Measurements from ENCODE around the gene PEX6. TPM values are rescaled to one million over a fixed set of nuclear protein-coding genes. Genes with fewer than 3 reads are reported as not detected.

The PEX6 gene
- total RNA-seq, 6 donors from 2014 or later = 6.5 to 36.7 (median 21.0) TPM

- ATAC-seq (ENCODE audit: low FRiP score in 2 of 2) (peak in 1 of 2 donors; percentile 4), DNase-seq (no peak)
- 62 to 72% methylated on average over 5 of the region's 5 CpGs for WGBS, 2 donors
- H3K27me3 ChIP-seq = no peaks in the 10 kb centered on the region
- no peaks in the 10 kb centered on the region for H3K9me3 ChIP-seq
- H3K36me3 ChIP-seq = peaks cover 20 to 50% (median 33%) of the 10 kb centered on the region in 4 donors
- H3K4me1 ChIP-seq = peaks cover 35 to 43% (median 35%) of the 10 kb centered on the region in 4 donors
- H3K27ac ChIP-seq = peak overlapping the region; percentile 85 to 90 (median 88)
- H3K4me3 ChIP-seq = peak overlapping the region in 3 of 4 donors; percentile 68 to 100 (median 79)
- TF ChIP-seq POLR2A (IDR thresholded peaks at IDR 0.05) = no peak
- TF ChIP-seq EP300 (IDR thresholded peaks at IDR 0.05) = no peak
- TF ChIP-seq POLR2AphosphoS5 (IDR thresholded peaks at IDR 0.05) = no peak
- no peak for TF ChIP-seq CTCF (IDR thresholded peaks at IDR 0.05)
Measured at GRCh38 chr6:43020847-43021246, 41.9 kb upstream of the PEX6 start.

DNA sequence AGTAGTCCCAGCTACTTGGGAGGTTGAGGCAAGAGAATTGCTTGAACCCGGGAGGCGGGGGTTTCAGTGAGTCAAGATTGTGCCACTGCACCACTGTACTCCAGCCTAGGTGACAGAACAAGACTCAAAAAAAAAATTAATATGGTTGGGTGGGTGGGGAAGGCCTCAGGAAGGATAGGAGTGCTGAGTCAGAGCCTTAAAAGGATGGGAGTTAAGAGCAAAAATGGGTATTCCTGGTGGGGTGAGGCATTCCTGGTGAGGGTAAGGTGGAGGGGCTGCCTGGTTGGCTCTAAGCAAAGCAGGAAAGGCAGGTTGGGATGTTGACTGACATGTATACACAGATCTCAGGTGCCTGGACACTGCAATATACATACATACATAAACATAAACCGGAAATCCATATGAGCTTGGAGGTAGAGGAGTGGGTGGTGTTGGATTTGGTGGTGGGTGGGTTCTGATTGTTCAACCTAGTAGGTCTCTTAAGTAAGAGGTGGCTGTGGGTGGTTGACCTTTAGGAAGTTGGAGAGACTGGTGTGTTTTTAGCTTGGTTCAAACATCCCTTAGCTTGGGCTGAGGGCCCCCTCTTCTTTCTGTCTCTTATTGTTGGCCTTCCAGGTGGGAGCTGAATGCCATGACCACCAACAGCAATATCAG lies 41.2 kb upstream of the PEX6 start:
- H3K4me3 ChIP-seq = no peak overlapping the region
- ATAC-seq (ENCODE audit: low FRiP score in 2 of 2) (no peak), DNase-seq (no peak)
- H3K27me3 ChIP-seq = no peaks in the 10 kb centered on the region
- H3K36me3 ChIP-seq = peaks cover 18 to 44% (median 27%) of the 10 kb centered on the region in 4 donors
- TF ChIP-seq POLR2AphosphoS5 (IDR thresholded peaks at IDR 0.05) (no peak), EP300 (IDR thresholded peaks at IDR 0.05) (no peak), CTCF (IDR thresholded peaks at IDR 0.05) (no peak), POLR2A (IDR thresholded peaks at IDR 0.05) (no peak)
- no peaks in the 10 kb centered on the region for H3K9me3 ChIP-seq
- peak overlapping the region in 2 of 4 donors; percentile 88 to 89 for H3K27ac ChIP-seq
- 89 to 90% methylated on average over 3 of the region's 3 CpGs for WGBS, 2 donors
- H3K4me1 ChIP-seq = peaks cover 40 to 49% (median 42%) of the 10 kb centered on the region in 4 donors

GRCh38 chr6:43019152-43019551 lies 40.2 kb upstream of the PEX6 start:
- H3K27ac ChIP-seq = no peak overlapping the region
- H3K4me3 ChIP-seq = no peak overlapping the region
- H3K9me3 ChIP-seq = no peaks in the 10 kb centered on the region
- DNase-seq (no peak), ATAC-seq (ENCODE audit: low FRiP score in 2 of 2) (no peak)
- no peaks in the 10 kb centered on the region for H3K27me3 ChIP-seq
- TF ChIP-seq EP300 (IDR thresholded peaks at IDR 0.05) = no peak
- TF ChIP-seq CTCF (IDR thresholded peaks at IDR 0.05) = no peak
- TF ChIP-seq POLR2AphosphoS5 (IDR thresholded peaks at IDR 0.05) = no peak
- no peak for TF ChIP-seq POLR2A (IDR thresholded peaks at IDR 0.05)
- peaks cover 16 to 33% (median 22%) of the 10 kb centered on the region in 4 donors for H3K36me3 ChIP-seq
- WGBS, 2 donors = 91 to 94% methylated on average over 2 of the region's 2 CpGs
- peaks cover 46 to 57% (median 49%) of the 10 kb centered on the region in 4 donors for H3K4me1 ChIP-seq

DNA sequence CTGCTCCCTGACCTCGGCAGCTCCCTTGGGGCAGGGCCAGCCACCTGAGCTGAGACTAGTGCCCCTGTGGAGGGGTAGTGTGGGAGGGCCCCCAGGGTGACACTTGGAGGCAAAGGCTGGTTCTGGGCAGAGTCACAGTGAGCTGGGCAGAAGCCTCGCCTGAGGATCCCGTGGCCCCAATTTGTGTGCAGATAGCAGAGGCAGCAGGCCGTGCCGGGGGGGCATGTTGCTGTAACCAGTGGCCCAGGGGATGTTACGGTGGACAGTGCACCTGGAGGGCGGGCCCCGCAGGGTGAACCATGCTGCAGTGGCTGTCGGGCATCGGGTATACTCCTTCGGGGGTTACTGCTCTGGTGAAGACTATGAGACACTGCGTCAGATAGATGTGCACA lies 38.0 kb upstream of the PEX6 start:
- no peaks in the 10 kb centered on the region for H3K27me3 ChIP-seq
- peak overlapping the region in 1 of 4 donors; percentile 26 for H3K27ac ChIP-seq
- H3K4me3 ChIP-seq = no peak overlapping the region
- DNase-seq (peak in 1 of 2 donors; percentile 66), ATAC-seq (ENCODE audit: low FRiP score in 2 of 2) (no peak)
- H3K9me3 ChIP-seq = no peaks in the 10 kb centered on the region
- 86 to 95% methylated on average over 9 to 12 of the region's 12 CpGs for WGBS, 2 donors
- no peak for TF ChIP-seq POLR2AphosphoS5 (IDR thresholded peaks at IDR 0.05)
- no peak for TF ChIP-seq POLR2A (IDR thresholded peaks at IDR 0.05)
- TF ChIP-seq CTCF (IDR thresholded peaks at IDR 0.05) = no peak
- no peak for TF ChIP-seq EP300 (IDR thresholded peaks at IDR 0.05)
- peaks cover 18 to 36% (median 25%) of the 10 kb centered on the region in 4 donors for H3K36me3 ChIP-seq
- peaks cover 43 to 53% (median 49%) of the 10 kb centered on the region in 4 donors for H3K4me1 ChIP-seq

All from upper lobe of left lung (tissue), 6 donors.